Stimulated activated naive CD4-positive, alpha-beta T cell (primary cell): Measurements from ENCODE around the gene ANAPC16.
"Not testable (repeated sequence)": the region's sequence is repeated elsewhere in the genome, so short reads cannot be mapped to it uniquely, and the experiment has no call there.

Experiments
- DNase-seq, 6 experiments: peaks; one replicate each; lab custom pipeline; 2025; lab: John Stamatoyannopoulos, UW

Gene ANAPC16

GRCh38 chr10:72278668-72279393 is 63.0 kb downstream of the ANAPC16 start:
- no peak for DNase-seq

GRCh38 chr10:72279587-72279986 is 63.8 kb downstream of the ANAPC16 start:
- DNase-seq = not testable (repeated sequence)

DNA sequence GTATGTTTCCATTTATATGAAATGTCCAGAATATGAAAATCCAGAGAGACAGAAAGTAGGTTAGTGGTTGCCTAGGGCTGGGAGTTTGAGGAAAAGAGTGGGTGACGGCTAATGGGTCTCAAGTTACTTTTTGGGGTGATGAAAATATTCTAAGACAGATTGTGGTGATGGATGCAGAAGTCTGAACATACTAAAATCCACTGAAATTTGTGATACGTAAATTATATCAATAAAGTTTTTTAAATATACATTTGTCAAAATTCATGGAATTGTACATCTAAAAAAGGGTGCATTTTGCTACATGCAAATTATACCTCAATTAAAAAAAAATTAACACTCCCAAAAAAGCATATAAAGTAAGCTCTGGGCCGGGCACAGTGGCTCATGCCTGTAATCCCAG is 67.3 kb downstream of the ANAPC16 start:
- DNase-seq = no peak
